ENCODE results near the gene WDR62. TPM values are rescaled to one million over a fixed set of nuclear protein-coding genes. Genes with fewer than 3 reads are reported as not detected.

Gene WDR62
- total and polyA plus RNA-seq, 2 of the 8 experiments (the other 6 are each of a cell fraction or from before 2014, with no cell fraction given) = 28.2 to 39.5 TPM

DNA sequence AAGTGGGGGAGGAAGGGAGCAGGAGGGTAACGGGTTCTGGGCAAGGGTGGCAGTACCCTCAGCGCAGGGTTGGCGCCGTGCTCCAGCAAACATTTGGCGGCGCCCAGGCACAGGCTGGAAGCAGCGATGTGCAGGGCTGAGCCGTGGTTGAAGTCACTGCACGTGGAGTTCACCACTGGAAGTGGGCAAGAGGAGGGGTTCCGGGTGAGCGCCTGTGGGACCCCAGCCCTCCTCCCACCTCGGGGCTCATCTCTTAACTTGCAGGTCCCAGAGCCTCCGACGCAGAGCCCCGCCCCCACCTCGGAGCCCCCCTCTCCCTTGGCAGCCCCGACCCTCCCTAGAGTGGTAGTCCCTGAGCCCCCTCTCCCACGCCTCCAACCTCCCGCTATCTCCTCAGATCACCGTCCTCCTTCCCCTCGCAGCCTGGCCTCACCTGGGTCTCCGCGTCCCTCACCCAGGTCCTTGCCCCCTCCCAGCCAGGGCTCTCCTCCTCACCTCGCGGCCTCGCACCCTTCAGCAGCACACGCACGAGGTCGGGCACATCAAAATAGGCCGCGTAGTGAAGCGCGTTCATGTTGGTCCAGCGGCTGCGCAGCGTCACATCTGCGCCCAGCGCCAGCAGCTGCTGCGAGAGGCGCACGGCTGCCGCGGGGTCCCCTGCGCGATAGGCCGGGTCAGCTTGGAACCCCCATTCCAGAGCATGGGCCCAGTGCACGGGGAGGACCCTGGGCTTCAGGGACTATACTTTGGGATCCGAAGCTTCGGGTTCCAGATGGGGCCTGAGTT, 28.4 kb upstream of the WDR62 start (continued):
- TF ChIP-seq JUND (IDR thresholded peaks at IDR 0.05; ENCODE audit: low read length) (no peak), TAF7 (optimal IDR thresholded peaks at IDR 0.05; ENCODE audit: borderline replicate concordance, low read depth, low read length) (no peak)
- TF ChIP-seq, protein P1, sequence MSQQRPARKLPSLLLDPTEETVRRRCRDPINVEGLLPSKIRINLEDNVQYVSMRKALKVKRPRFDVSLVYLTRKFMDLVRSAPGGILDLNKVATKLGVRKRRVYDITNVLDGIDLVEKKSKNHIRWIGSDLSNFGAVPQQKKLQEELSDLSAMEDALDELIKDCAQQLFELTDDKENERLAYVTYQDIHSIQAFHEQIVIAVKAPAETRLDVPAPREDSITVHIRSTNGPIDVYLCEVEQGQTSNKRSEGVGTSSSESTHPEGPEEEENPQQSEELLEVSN (IDR thresholded peaks at IDR 0.05) = no peak
